Spleen (tissue), 7 donors: ENCODE data around the gene KIF6.

Experiments
- CTCF ChIP-seq, 11 experiments: fragments of 200-600 bp in 7 of 11; fragments of 450-650 bp in 4 of 11; sonication (generic) in 4 of 11; IDR thresholded peaks in 8 of 11; conservative IDR thresholded peaks in 3 of 11; 1 replicate in 7 of 11; 2 replicates in 4 of 11; pipeline versions ENCODE4 v1.4.0 to v1.8.0; 2016 to 2021; ENCODE audit warnings: antibody characterized with exemption in 11 of 11, inconsistent platforms in 4 of 11, mild to moderate bottlenecking in 1 of 11
- POLR2AphosphoS5 ChIP-seq, 3 donors: sonication (generic); formaldehyde crosslinking; IDR thresholded peaks; one replicate each; pipeline ENCODE4 v1.5.1; 2017; ENCODE audit warnings: antibody characterized with exemption in 3 of 3
- donor health status: DM: no; HTN: no; CAD: no; lungs with moderate emphysema.
- donor health status: DM: no; HTN: no; CAD: no.
- donor health status: DM: no; HTN: no; CAD: no.

DNA sequence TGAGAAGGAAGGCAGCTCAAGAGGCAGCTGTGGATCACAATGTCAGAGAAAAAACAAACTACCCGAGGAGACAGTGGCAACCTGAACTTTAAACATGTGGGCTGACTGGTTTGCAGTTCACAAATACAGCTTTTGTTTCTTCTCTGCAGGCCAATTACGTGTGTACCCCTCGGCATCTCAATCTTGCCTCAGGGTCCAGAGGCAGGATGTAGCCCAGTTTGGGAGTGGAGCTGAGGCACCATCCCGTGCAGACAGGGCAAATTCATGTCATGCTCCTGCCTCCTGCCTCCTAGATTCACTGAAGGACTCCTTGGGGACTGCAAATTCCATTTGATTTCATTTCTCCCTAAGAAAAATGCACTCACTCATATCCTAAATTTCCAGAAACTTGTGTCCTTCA is 308.5 kb downstream of the KIF6 start:
- TF ChIP-seq CTCF (IDR thresholded peaks at IDR 0.05 in 8 of 11, conservative IDR thresholded peaks at IDR 0.05 in 3 of 11) (no peak), POLR2AphosphoS5 (IDR thresholded peaks at IDR 0.05) (no peak)
